ENCODE results near the gene ADGRG7.
"Not testable (repeated sequence)": the region's sequence is repeated elsewhere in the genome, so short reads cannot be mapped to it uniquely, and the experiment has no call there.

The ADGRG7 gene

DNA sequence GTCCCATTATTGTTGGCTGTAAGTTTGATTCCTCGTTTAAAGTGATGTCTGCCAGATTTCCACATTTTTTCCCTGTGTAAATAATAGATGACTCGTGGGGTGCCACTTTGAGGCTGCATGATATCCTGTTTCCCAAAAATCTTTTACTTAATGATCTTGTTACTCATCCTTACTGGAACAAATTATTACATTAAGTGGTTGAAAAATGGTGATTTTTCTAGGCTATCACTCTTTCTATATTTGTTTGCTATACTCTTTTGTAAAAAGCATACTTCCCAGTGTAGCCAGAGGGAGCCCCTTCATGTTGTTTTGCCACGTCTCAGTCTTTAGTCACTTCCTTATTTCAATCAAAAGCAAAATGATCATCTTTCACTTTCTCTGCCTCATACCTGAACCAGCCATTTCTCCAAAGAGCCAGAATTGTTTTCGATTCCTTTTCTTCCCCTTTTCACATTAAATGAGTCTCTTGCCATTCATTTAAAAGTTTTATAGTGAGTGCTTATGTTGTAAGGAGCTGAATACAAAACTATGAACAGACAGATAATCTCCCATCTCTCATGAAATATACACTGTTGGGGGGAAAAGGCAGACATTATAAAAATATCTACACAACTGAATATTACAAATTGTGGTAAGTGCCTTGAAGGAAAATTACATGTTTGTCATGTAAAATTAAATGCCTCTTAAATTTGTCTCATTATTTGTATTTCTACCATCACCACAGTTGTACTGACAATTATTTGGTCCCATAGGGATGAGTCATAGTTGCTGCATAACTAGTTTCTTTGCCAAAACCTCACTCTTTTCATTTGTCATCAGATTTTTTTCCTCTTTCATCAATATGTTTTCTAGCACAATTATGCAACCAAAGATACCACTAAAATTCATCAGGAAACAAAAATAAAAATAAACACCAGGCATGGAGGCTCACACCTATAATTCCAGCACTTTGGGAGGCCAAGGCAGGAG is 41.5 kb downstream of the ADGRG7 start:
- no peak for DNase-seq

DNA sequence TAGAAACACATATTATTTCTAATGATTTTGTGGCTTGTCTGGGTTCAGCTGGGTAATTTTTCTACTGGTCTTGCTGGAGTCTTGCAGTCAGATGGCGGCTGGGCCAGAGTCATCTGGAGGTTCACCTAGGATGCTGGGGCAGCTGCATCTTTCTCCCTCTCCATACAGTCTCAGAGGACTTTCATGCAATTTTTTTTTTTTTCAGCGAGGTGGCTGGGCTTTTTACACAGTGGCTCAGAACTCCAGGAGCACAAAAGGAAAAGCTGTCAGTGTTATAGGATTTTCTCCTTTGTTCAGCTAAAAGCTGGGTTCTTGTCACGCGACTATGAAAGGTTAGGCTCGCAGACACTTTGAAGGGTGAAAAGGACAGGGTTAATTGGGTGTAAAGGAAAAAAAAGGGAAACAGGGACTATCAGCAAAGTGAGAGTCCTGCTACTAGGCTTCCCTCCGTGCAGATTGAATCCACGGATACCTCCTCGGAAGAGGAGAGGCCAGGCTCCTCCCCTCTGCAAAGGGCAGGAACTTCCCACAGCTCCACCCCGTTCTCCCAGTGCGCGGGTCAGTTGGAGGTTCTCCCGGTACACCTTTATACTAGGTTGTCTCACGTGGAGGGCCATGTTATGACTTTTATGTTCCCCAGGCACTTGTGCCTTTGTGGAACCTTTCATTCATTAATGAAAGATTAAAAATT is 44.3 kb downstream of the ADGRG7 start:
- DNase-seq, result no peak

GRCh38 chr3:100656945-100657344 is 47.5 kb downstream of the ADGRG7 start:
- no peak for DNase-seq

DNA sequence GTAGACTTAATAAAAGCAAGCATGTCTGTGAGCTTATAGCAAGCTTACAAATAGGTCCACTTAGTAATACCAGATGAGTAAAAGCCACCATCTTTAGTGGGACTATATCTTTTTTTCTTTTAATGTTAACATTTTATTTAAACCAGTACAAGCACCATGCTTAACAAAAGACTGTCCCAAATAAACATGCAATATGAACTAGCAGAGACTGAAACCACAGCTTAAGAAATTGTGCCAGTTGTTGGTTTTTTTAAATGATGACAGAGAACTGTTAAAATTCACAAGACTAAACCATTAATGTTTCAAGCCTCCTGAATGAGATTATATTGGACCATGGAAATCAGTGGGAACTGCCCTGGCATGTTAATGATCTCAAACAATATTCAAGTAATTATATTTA is 51.9 kb downstream of the ADGRG7 start:
- DNase-seq, result not testable (repeated sequence)

- no peak for DNase-seq
These were observed 52.9 kb downstream of the ADGRG7 start for GRCh38 chr3:100662113-100662823.

GRCh38 chr3:100665230-100665629 is 55.8 kb downstream of the ADGRG7 start:
- DNase-seq, result no peak

DNA sequence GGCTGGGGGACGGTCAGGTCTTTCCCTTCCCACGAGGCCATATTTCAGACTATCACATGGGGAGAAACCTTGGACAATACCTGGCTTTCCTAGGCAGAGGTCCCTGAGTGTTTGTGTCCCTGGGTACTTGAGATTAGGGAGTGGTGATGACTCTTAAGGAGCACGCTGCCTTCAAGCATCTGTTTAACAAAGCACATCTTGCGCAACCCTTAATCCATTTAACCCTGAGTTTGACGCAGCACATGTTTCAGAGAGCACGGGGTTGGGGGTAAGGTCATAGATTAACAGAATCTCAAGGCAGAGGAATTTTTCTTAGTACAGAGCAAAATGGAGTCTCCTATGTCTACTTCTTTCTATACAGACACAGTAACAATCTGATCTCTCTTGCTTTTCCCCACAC is 57.3 kb downstream of the ADGRG7 start:
- DNase-seq, result not testable (repeated sequence)

GRCh38 chr3:100667316-100667715 is 57.9 kb downstream of the ADGRG7 start:
- DNase-seq, result not testable (repeated sequence)

- DNase-seq, result not testable (repeated sequence)
These were observed 61.6 kb downstream of the ADGRG7 start for GRCh38 chr3:100670995-100671394.

DNA sequence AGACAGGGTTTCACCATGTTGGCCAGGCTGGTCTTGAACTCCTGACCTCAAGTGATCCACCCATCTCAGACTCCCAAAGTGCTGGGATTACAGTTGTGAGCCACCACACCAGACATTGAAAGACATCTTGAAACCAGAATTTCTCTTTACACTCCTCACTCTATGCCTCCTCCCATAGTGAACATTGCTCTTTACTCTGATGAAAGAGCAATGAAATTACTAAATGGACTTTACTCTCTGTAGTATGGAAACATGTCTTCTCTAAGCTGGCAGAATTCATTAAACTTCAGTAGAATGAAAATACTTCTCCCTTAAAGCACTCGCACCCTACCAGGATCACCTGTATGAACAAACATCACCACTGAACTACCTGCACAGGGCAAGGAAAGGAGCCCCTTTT is 72.1 kb downstream of the ADGRG7 start:
- no peak for DNase-seq

DNA sequence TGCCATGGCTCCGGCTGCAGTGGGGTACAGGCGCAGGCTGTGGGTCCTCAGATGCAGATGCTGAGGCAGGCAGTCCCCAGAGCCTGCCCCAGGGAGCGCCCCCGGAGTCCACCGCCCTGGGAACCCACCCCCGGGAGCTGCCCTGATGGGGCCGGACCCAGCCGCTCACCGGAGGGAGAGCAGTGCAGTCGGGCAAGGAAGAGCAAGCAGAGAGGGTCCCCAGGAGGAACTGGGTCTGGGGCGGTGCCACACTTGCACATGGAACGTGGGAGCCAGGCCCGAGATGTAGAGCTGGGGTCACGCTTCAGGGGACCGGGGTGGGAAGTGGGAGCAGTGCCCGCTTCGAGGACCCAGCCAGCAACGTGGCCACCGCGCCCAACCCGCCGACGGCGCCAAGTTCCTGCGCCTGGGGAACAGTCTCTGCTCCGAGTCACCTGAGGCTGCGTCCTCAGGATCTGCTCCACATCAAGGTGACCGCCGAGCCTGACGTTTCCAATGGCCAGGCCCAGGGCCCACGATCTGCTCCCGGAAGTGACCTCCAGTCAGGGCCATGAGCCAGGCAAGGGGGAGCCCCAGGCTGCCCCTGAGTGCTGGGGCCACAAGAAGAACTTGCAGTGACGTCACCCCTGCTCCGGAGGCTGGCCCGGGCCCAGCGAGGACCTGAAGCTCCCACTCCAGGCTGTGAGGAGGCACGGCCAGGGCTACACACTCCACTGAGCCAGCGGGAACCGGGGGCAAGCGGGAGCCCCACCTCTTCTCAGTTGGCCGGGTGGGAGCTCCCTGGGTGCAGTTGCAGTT is 72.9 kb downstream of the ADGRG7 start:
- no peak for DNase-seq

- no peak for DNase-seq
These were observed 73.7 kb downstream of the ADGRG7 start for GRCh38 chr3:100682854-100683760.

DNA sequence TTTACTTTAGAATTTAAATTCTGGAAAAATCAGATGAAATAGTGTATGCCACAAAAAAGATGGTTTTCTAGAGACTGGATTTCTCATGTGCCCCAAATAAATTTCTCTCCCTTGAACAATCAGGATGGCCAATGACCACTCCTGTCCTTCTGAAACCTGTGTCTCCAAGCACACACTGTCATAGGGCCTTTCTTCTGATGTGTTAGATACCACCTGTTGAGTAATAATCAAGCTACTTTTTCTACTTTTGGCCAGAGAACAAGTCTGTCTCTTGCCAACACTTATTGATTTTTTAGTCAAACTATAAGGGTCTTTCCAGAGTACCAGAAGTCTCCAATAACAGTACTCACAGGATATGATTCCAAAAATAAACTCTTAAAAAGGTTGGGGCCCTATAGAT is 83.8 kb downstream of the ADGRG7 start:
- DNase-seq, result no peak

DNA sequence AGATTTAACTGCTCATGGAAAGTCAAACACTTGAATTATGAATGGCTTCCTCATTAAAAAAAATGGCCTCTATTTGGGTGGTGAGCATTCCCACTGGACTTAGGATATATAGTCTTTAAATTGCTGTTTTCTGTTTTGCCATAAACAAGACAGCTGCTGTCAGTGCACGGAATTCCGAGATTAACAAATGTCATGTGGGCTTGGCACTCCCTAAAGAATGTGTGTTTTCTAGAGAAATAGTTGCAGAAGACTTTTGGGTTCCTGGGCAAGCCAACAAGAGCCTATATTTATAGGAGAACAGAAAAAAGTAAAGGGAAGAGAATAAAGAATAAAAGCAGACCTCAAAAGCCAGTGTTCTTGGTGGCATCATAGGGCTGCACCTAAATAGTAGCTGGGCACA is 86.3 kb downstream of the ADGRG7 start:
- no peak for DNase-seq

DNA sequence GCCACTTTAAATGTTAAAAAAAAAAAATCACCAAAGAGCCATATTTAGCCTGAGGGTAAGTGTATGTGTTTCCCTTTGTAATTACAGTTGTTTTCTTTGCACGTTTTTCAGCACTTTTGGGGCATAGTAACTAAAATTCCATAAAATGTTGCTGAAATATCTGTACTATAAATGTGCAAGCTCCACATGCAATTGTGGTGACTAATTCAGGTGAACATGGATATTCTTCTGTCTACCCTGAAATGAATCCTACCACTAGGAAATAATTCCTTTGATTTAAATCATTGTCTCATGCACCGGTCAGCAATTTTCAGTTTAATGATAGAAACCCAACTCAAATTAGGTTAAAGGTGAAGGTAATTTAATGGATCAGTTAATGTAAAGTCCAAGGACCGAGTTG is 86.8 kb downstream of the ADGRG7 start:
- DNase-seq, result no peak

DNA sequence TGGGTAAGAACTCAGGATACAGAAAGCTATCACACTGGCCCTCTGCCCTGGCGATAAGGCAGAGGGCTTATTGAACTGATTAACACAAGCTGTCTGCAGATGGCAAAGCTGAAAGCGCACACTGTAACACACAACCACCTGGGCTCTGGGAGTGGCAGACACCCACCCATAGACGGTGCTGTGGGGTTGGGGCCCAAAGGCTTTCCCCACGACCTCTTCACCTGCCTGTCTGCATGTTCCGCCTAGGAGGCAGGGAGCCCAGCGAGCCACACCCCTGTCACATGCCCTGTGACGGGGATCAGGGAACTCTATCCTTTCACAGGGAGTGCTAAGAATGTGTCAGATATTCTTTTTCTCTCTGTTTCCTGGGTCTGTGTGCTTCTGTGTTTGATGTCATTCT is 87.8 kb downstream of the ADGRG7 start:
- DNase-seq, result no peak

GRCh38 chr3:100697723-100698285 is 88.4 kb downstream of the ADGRG7 start:
- no peak for DNase-seq

DNA sequence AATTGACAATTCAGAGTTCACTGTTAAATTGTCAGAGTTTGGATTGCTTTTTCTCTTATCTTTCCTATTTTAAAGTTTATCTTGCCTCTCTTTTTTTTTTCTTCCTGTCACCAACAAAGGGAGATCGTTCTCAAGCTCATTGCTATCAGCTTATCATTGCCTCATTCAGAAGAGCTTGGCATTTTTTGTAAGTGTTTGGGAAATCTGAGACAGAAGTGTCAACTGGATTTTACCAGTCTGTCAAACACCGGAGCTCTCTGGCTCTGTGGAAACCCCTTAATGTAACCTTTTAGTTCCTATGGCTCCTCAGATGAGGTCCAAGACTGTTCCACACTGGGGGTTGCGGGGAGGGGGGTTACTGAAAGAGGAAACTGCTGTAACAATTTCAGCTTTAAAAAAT is 89.3 kb downstream of the ADGRG7 start:
- no peak for DNase-seq

DNA sequence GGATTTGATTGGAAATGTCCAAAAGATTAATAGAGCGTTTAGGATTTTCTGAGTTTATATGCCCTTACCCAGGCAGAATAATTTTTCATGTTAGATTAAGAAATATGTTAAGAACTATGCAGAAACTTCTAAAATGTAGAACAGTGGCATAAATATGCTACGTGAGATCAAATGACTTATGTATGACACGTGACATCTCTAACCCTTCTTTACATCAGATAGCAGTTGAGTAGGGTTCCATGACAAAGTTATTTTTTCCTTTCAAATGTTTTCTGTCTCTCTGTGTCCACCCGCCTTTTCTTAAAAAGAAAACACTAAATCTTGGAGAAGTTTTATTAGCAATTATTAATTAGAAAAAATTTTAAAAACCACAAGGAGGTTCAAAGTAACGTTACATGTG is 91.3 kb downstream of the ADGRG7 start:
- DNase-seq, result no peak

DNA sequence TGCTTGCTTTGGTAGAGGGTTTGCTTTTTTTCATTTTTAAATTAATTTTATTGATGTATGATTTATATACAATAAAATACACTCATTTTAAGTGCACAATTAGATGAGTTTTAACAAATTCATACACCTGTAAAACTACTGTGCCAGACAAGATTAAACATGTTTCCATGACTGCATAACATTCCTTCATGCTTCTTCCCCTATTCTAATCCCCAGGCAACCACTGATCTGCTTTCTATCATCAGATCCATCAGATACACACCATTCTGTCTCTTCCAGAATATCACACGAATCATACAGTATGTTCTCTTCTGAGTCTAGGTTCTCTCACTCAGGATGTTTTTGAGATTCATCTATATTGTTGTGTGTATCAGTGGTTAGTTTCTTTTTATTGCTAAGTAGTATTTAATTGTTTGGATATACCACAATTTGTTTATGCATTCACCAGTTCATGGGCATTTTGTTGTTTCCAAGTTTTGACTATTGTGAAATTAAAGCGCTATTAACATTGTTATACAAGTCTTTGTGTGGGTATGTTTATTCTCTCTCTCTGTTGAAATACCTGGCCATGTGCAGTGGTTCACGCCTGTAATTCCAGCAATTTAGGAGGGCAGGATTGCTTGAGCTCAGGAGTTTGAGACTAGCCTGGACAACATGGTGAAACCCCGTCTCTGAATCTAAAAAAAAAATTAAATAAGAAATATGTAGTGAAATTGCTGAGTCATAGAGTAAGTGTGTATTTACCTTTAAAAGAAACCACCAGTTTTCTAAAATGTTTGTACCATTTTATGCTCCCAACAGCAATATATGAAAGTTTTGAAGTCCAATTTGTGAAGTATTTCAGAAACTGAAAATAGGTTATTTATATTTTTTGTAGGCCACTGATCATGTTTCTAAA is 92.9 kb downstream of the ADGRG7 start:
- no peak for DNase-seq
